HepG2 (cell line): Measurements from ENCODE around the gene CABP2. TPM values are rescaled to one million over a fixed set of nuclear protein-coding genes. Genes with fewer than 3 reads are reported as not detected.

Experiments used
- ATAC-seq: fragments of 200-7000 bp; cut with Tn5 transposase; 3 replicates; pipeline ENCODE4 v1.9.1; 2020; ENCODE audit warnings: mild to moderate bottlenecking, moderate library complexity
- BruUV-seq: library from RNA; stranded (reverse); fragments of 400-500 nt; replicated peaks from 2 replicates; lab custom pipeline; 2021; lab: Mats Ljungman, UMichigan
- CTCF ChIA-PET: fragments of 300-600 bp; formaldehyde crosslinking; extraction: SDS; loops from one replicate; lab custom pipeline; 2021; ENCODE audit warnings: low total read pairs, inconsistent platforms, low intra/inter-chr PET ratio; lab: Yijun Ruan, JAX
- POLR2A ChIA-PET: fragments of 350-600 bp; sonication (Branson Sonifier 250); formaldehyde crosslinking; loops from one replicate; lab custom pipeline; 2020; ENCODE audit warnings: antibody characterized with exemption, inconsistent platforms; lab: Yijun Ruan, JAX
- DNase-seq: peaks from one replicate; pipeline ENCODE4 v3.0.0-alpha.2; 2015; ENCODE audit warnings: low spot score
- FAIRE-seq: peaks from 3 replicates; lab custom pipeline; 2011; peaks lifted over from hg19 to GRCh38; lab: Jason Lieb, UNC
- H2AFZ ChIP-seq: one replicate; pipeline ENCODE4 v1.6.1; 2011; ENCODE audit warnings: low read length, inconsistent platforms
- H3K27ac ChIP-seq: fragments of 300-600 bp; 3 replicates; pipeline ENCODE4 v1.8.0; 2011; ENCODE audit warnings: mixed run types, mild to moderate bottlenecking, mixed read lengths, low read length, inconsistent platforms; ENCODE audit not compliant: insufficient read depth; ENCODE audit errors: extremely low read length
- H3K27me3 ChIP-seq, 2 experiments: fragments of 200-600 bp in 1 of 2; 2 replicates in 1 of 2; 3 replicates in 1 of 2; pipeline versions ENCODE4 v1.6.0 to v1.8.0; 2011; ENCODE audit warnings: low read length in 2 of 2, mild to moderate bottlenecking in 2 of 2, moderate library complexity in 2 of 2, inconsistent platforms in 1 of 2; ENCODE audit not compliant: insufficient read depth in 2 of 2, control insufficient read depth in 1 of 2
- H3K36me3 ChIP-seq, 2 experiments: fragments of 200-600 bp in 1 of 2; replicated peaks in 1 of 2; 2 replicates in 1 of 2; 3 replicates in 1 of 2; pipeline versions ENCODE4 v1.5.1 to v1.8.0; 2011; ENCODE audit warnings: low read length in 2 of 2, inconsistent platforms in 1 of 2; ENCODE audit not compliant: insufficient read depth in 2 of 2, control insufficient read depth in 1 of 2
- H3K4me1 ChIP-seq: 2 replicates; pipeline ENCODE4 v1.5.1; 2012; ENCODE audit warnings: low read length, inconsistent platforms; ENCODE audit not compliant: insufficient read depth
- H3K4me2 ChIP-seq: 2 replicates; pipeline ENCODE4 v1.6.0; 2011; ENCODE audit warnings: low read depth, low read length, inconsistent platforms
- H3K4me3 ChIP-seq, 3 experiments: fragments of 200-600 bp in 1 of 3; sonication (generic), shearing (Covaris generic) in 1 of 3; replicated peaks in 1 of 3; 2 replicates each; pipeline ENCODE4 v1.5.1; 2011 to 2016; ENCODE audit warnings: low read length in 3 of 3, inconsistent platforms in 2 of 3, low read depth in 2 of 3, mild to moderate bottlenecking in 2 of 3, control low read depth in 1 of 3, mixed read lengths in 1 of 3; ENCODE audit not compliant: insufficient read depth in 1 of 3
- H3K79me2 ChIP-seq: one replicate; pipeline ENCODE4 v1.6.1; 2011; ENCODE audit warnings: low read length, inconsistent platforms; ENCODE audit not compliant: insufficient read depth
- H3K9ac ChIP-seq: 2 replicates; pipeline ENCODE4 v1.6.0; 2011; ENCODE audit warnings: mild to moderate bottlenecking, low read depth, low read length, inconsistent platforms; ENCODE audit not compliant: insufficient read depth
- H3K9me3 ChIP-seq: 2 replicates; pipeline ENCODE4 v1.5.1; 2012; ENCODE audit warnings: mild to moderate bottlenecking, low read length
- H4K20me1 ChIP-seq: 2 replicates; pipeline ENCODE4 v1.6.0; 2011; ENCODE audit warnings: inconsistent platforms, mild to moderate bottlenecking, low read length, moderate library complexity; ENCODE audit not compliant: insufficient read depth
- MTF1 ChIP-seq: sonication (generic); formaldehyde crosslinking; IDR thresholded peaks from 2 replicates; pipeline ENCODE4 v1.5.0; 2020; ENCODE audit warnings: missing genetic modification reagents
- PRDM15 ChIP-seq: sonication (generic); formaldehyde crosslinking; IDR thresholded peaks from 2 replicates; pipeline ENCODE4 v1.4.0; 2020; ENCODE audit warnings: missing genetic modification reagents
- SALL2 ChIP-seq: sonication (generic); formaldehyde crosslinking; IDR thresholded peaks from 2 replicates; pipeline ENCODE4 v1.8.1; 2023; ENCODE audit warnings: mild to moderate bottlenecking, missing genetic modification reagents, inconsistent platforms
- ZNF263 ChIP-seq: sonication (generic); formaldehyde crosslinking; IDR thresholded peaks from 2 replicates; pipeline ENCODE4 v1.4.0; 2020; ENCODE audit warnings: missing genetic modification reagents
- ZNF660 ChIP-seq: sonication (generic); formaldehyde crosslinking; IDR thresholded peaks from 2 replicates; pipeline ENCODE4 v1.5.1; 2020; ENCODE audit warnings: mild to moderate bottlenecking, low read depth, missing genetic modification reagents, borderline replicate concordance
- ZSCAN12 ChIP-seq: sonication (generic); formaldehyde crosslinking; IDR thresholded peaks from 2 replicates; pipeline ENCODE4 v1.9.0; 2021; ENCODE audit warnings: mild to moderate bottlenecking, missing genetic modification reagents
- ZUFSP ChIP-seq: sonication (generic); formaldehyde crosslinking; IDR thresholded peaks from 2 replicates; pipeline ENCODE4 v1.9.0; 2021; ENCODE audit warnings: missing genetic modification reagents, mild to moderate bottlenecking, borderline replicate concordance
- WGBS: methylation state at CpG from one replicate; pipeline ENCODE4 v1.1.6; 2017; ENCODE audit warnings: low lambda C conversion rate; 5-methylcytosine and 5-hydroxymethylcytosine counted together
- in situ Hi-C: cut with HindIII; loops from 2 replicates; pipeline ENCODE4 v1.10.0; 2017; ENCODE audit warnings: low pct_unique_long_range_greater_than_20kb; ENCODE audit not compliant: extremely low pct_ligation_motif_present
- intact Hi-C: fragments of 100-400 bp; cut with micrococcal nuclease; formaldehyde crosslinking; loops from one replicate; pipeline ENCODE4 v1.10.0; 2022; ENCODE audit not compliant: unreplicated experiment
- polyA plus RNA-seq, 8 experiments: library from polyadenylated mRNA; depleted of rRNA in 3 of 8; stranded (reverse) in 7 of 8; unstranded in 1 of 8; fragments of >200 nt; fragmentation: Illumina TruSeq in 4 of 8; extraction: Trizol in 4 of 8; gene quantifications; 2 replicates each; pipeline versions ENCODE4 v1.2.1 to v1.2.3, GENCODE V29; 2011 to 2016; ENCODE audit warnings: low read depth in 4 of 8, missing spikeins in 1 of 8, mixed read lengths in 1 of 8; ENCODE audit not compliant: insufficient read depth in 1 of 8
- total RNA-seq, 5 experiments: library from RNA; depleted of rRNA; stranded (reverse); fragments of >200 nt; fragmentation: Illumina TruSeq; extraction: Trizol; gene quantifications; 2 replicates each; pipeline ENCODE4 v1.2.3, GENCODE V29; 2016; ENCODE audit warnings: low read depth in 1 of 5
- TF ChIP-seq, protein P1 (sequence below): sonication (generic); formaldehyde crosslinking; IDR thresholded peaks from 2 replicates; pipeline ENCODE4 v1.4.0; 2020; ENCODE audit warnings: missing genetic modification reagents
- TF ChIP-seq, protein P2 (sequence below): sonication (generic); formaldehyde crosslinking; IDR thresholded peaks from 2 replicates; pipeline ENCODE4 v1.4.0; 2020; ENCODE audit warnings: missing genetic modification reagents
- TF ChIP-seq, protein P3 (sequence below): sonication (generic); formaldehyde crosslinking; conservative IDR thresholded peaks from 2 replicates; pipeline ENCODE4 v1.5.0; 2020; ENCODE audit warnings: missing genetic modification reagents

The CABP2 gene
- total and polyA plus RNA-seq, 2 of the 13 experiments (the other 11 are each of a cell fraction or from before 2014, with no cell fraction given) = not detected

DNA sequence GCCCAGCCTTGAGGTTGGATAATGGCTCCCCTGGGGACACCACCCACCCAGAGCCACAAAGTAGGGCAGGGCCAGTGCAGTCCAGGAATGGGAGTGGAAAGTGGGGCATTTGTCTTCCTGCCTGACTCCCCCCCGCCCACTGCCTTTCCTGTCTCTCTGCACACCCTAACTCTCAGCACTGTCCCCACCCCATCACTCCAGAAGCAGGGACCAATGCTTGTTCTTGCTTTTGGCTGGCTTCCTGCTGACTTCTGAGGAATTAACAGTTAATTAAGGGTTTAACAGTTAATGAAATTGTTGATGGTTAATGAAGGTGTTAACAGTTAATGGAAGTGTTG is 22.8 kb downstream of the CABP2 start (continued):
- TF ChIP-seq PRDM15 (CRISPR knock-in tag) = no peak
- no peak for TF ChIP-seq ZUFSP (CRISPR knock-in tag)
- TF ChIP-seq ZNF263 (CRISPR knock-in tag) = no peak
- TF ChIP-seq ZSCAN12 (CRISPR knock-in tag) = no peak
- TF ChIP-seq MTF1 (CRISPR knock-in tag) = no peak
- TF ChIP-seq SALL2 = no peak

GRCh38 chr11:67499808-67500483 is 23.3 kb downstream of the CABP2 start:
- no peak overlapping the region for H3K4me3 ChIP-seq
- no peaks in the 10 kb centered on the region; a peak in 2 of 5 replicates for H3K36me3 ChIP-seq
- H3K27ac ChIP-seq = no peak overlapping the region
- ChIA-PET CTCF (no interaction called here), POLR2A (no interaction called here)
- WGBS = 94% methylated on average over 12 of the region's 26 CpGs
- no peaks in the 10 kb centered on the region for H3K9me3 ChIP-seq
- no peak overlapping the region for H3K4me2 ChIP-seq
- BruUV-seq = no TSS peak
- no peaks in the 10 kb centered on the region for H4K20me1 ChIP-seq
- no peaks in the 10 kb centered on the region for H3K27me3 ChIP-seq
- FAIRE-seq = no peak
- no peaks in the 10 kb centered on the region for H3K79me2 ChIP-seq
- no peak for ATAC-seq
- intact Hi-C loops = no loop called here
- no peak overlapping the region for H3K9ac ChIP-seq
- no peak overlapping the region for H2AFZ ChIP-seq
- in situ Hi-C loops = no loop called here
- no peak for DNase-seq
- peaks cover 6% of the 10 kb centered on the region; the same call in 1 of the 2 replicates for H3K4me1 ChIP-seq
- TF ChIP-seq, protein P1, sequence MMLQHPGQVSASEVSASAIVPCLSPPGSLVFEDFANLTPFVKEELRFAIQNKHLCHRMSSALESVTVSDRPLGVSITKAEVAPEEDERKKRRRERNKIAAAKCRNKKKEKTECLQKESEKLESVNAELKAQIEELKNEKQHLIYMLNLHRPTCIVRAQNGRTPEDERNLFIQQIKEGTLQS = no peak
- TF ChIP-seq, protein P2, sequence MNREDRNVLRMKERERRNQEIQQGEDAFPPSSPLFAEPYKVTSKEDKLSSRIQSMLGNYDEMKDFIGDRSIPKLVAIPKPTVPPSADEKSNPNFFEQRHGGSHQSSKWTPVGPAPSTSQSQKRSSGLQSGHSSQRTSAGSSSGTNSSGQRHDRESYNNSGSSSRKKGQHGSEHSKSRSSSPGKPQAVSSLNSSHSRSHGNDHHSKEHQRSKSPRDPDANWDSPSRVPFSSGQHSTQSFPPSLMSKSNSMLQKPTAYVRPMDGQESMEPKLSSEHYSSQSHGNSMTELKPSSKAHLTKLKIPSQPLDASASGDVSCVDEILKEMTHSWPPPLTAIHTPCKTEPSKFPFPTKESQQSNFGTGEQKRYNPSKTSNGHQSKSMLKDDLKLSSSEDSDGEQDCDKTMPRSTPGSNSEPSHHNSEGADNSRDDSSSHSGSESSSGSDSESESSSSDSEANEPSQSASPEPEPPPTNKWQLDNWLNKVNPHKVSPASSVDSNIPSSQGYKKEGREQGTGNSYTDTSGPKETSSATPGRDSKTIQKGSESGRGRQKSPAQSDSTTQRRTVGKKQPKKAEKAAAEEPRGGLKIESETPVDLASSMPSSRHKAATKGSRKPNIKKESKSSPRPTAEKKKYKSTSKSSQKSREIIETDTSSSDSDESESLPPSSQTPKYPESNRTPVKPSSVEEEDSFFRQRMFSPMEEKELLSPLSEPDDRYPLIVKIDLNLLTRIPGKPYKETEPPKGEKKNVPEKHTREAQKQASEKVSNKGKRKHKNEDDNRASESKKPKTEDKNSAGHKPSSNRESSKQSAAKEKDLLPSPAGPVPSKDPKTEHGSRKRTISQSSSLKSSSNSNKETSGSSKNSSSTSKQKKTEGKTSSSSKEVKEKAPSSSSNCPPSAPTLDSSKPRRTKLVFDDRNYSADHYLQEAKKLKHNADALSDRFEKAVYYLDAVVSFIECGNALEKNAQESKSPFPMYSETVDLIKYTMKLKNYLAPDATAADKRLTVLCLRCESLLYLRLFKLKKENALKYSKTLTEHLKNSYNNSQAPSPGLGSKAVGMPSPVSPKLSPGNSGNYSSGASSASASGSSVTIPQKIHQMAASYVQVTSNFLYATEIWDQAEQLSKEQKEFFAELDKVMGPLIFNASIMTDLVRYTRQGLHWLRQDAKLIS (CRISPR knock-in tag) = no peak
- TF ChIP-seq, protein P3, sequence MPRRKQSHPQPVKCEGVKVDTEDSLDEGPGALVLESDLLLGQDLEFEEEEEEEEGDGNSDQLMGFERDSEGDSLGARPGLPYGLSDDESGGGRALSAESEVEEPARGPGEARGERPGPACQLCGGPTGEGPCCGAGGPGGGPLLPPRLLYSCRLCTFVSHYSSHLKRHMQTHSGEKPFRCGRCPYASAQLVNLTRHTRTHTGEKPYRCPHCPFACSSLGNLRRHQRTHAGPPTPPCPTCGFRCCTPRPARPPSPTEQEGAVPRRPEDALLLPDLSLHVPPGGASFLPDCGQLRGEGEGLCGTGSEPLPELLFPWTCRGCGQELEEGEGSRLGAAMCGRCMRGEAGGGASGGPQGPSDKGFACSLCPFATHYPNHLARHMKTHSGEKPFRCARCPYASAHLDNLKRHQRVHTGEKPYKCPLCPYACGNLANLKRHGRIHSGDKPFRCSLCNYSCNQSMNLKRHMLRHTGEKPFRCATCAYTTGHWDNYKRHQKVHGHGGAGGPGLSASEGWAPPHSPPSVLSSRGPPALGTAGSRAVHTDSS = no peak
- TF ChIP-seq ZNF660 (CRISPR knock-in tag) = no peak
